ENCODE data around the gene PFKP.

The PFKP gene

GRCh38 chr10:3136763-3137611 lies 69.6 kb downstream of the PFKP start:
- FAIRE-seq: no peak

- FAIRE-seq: no peak
These were observed 70.8 kb downstream of the PFKP start for GRCh38 chr10:3137958-3138726.

DNA sequence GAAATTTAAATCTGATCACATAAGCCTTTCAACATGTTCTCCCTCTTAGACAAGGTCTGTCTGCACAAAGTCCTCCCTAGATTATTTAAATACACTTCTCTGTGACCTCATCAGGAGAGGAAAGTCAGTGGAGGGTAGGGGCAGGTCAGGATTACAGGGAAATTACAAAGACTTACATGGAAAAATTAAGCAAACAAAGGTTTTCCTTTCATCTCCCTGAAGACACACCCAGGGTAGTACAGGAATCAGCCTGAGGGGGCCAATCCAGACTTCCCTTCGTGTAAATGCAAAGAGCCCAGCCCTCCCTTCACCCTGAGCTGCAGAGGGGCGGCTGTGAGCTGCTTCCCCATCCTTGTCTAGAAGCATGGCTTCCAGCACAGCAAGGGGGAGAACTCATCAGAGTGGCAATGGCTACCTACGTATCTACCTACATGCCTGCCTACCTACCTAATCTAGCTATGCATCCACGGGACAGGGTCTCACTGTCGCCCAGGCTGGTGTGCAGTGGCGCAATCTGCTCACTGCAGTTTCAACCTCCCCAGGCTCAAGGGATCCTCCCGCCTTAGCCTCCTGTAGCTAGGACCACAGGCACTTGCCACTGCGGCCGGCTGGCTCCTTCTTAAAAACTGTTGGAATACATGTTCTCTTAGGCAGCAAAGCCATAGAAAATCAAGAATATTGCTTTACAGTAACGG lies 72.0 kb downstream of the PFKP start:
- FAIRE-seq: no peak

- no peak for FAIRE-seq
These were observed 72.9 kb downstream of the PFKP start for GRCh38 chr10:3140280-3140679.

- FAIRE-seq: no peak
These were observed 74.1 kb downstream of the PFKP start for GRCh38 chr10:3141351-3142005.

- no peak for FAIRE-seq
These were observed 75.0 kb downstream of the PFKP start for GRCh38 chr10:3142146-3142875.

GRCh38 chr10:3143366-3143765 lies 76.0 kb downstream of the PFKP start:
- FAIRE-seq: no peak

- FAIRE-seq: no peak
These were observed 76.6 kb downstream of the PFKP start for GRCh38 chr10:3143791-3144434.

- FAIRE-seq: no peak
These were observed 78.0 kb downstream of the PFKP start for GRCh38 chr10:3145366-3145765.

DNA sequence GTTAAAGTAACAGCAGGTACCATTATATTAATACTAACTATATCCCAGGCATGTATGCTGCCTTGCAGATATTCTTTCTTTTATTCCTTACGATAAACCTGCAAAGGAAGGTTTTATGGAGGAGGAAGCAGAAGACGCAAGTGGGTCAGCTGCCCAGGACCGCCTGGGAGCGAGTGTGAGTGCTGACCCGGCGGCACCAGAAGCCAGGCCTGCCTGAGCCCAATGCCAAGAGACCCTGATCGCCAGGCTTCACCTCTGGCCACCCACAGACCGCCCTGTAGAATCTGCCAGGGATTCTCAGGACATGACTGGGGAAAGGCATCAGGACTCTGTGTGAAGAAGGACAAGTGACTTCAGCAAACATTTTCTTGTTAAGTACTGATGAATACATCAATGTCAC lies 78.9 kb downstream of the PFKP start:
- FAIRE-seq: no peak

- FAIRE-seq: no peak
These were observed 79.9 kb downstream of the PFKP start for GRCh38 chr10:3147117-3147820.

GRCh38 chr10:3148041-3148440 lies 80.7 kb downstream of the PFKP start:
- FAIRE-seq: no peak

GRCh38 chr10:3148994-3149393 lies 81.6 kb downstream of the PFKP start:
- no peak for FAIRE-seq

- no peak for FAIRE-seq
These were observed 82.6 kb downstream of the PFKP start for GRCh38 chr10:3149918-3150317.

DNA sequence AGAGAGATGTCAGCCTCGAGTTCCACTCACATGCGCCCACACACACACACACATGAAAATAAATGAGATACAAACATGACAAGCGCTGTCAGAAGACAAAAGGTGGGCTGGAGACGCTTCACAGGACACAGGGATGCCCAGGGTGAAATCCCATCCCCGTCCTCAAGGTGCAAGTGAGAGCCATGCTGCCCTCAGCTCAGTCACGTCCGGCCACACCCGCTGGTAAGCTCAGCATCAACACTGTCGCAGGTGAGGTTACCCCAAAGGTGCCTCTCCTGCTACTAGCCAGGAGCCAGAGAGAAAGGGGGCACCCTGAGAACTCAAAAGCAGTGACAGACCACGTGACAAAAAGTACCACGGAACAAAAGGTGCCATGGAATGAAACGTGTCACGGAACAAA lies 83.0 kb downstream of the PFKP start:
- no peak for FAIRE-seq

DNA sequence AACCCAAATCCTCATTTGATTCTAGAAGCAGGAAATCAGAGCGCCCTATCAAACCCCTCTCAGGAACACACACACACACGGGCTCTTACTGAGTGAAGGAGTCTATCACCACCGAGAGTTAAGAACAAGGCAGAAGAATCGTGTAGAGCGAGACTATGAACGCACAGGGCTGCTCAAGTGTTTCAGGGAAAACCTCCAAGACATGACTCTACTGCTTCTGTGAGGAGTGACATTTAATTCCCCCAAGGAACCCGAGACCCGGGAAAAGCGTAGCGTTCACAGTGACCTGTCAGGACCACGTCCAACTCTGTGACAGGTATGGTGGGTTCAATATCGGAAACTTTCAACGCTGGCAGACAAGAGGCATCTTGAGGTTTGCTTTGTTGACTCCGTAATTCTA lies 83.6 kb downstream of the PFKP start:
- no peak for FAIRE-seq

GRCh38 chr10:3151889-3152565 lies 84.7 kb downstream of the PFKP start:
- FAIRE-seq: no peak

GRCh38 chr10:3152566-3152935 lies 85.2 kb downstream of the PFKP start:
- FAIRE-seq: no peak

- no peak for FAIRE-seq
These were observed 87.3 kb downstream of the PFKP start for GRCh38 chr10:3154666-3155065.

DNA sequence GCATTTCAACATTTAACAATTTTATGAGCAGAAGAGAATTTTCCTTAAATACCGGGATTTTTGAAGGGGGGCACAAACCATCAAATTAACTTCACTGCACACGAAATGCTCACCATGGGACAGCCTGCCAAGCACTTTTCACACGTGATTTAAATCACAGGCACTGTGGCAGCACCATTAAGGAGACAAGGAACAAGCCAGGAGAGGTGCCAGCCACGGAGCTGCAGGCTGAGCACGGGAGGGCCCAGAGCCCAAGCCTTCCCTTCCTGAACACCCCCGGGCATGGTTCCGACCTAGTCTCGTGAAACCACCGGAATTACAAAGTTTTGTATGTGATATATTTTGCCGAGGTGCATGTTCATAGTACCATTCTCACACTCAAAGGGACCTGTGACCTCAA lies 91.8 kb downstream of the PFKP start:
- FAIRE-seq: no peak

- no peak for FAIRE-seq
These were observed 95.2 kb downstream of the PFKP start for GRCh38 chr10:3162533-3162932.

Data from endometrium (tissue), 2 donors.